ENCODE results near the gene SEMA7A.

DNA sequence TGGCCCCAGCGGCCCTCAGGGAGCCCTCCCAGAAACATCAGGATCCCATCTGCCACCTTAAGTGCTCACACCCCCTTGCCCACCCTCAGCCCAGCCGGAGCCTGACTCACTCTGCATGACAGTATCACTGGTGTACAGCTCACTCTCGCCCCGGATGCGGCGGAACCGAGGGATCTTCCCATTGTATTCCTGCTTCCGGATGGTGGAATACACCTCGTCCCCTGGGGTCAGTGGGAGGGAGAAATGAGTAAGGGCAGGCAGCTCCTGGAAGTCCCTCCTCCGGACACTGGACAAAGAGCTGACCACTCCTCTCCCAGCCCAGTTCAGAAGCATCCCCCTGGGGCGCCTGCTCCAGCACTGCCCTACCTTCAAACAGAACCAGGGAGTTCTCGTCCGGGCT, 16.5 kb downstream of the SEMA7A start:
- no peak for TF ChIP-seq POLR2A (IDR thresholded peaks at IDR 0.05; ENCODE audit: low read depth, low read length)
- TF ChIP-seq POLR2AphosphoS5 (IDR thresholded peaks at IDR 0.05; ENCODE audit: low read depth, low read length) = no peak

Measured in GM12892 (cell line).